ENCODE measurements around the gene FREY1. TPM values are rescaled to one million over a fixed set of nuclear protein-coding genes. Genes with fewer than 3 reads are reported as not detected.

Gene FREY1
- total and polyA plus RNA-seq, 2 of the 8 experiments (the other 6 are each of a cell fraction or from before 2014, with no cell fraction given) = 0.32 to 1.1 TPM

DNA sequence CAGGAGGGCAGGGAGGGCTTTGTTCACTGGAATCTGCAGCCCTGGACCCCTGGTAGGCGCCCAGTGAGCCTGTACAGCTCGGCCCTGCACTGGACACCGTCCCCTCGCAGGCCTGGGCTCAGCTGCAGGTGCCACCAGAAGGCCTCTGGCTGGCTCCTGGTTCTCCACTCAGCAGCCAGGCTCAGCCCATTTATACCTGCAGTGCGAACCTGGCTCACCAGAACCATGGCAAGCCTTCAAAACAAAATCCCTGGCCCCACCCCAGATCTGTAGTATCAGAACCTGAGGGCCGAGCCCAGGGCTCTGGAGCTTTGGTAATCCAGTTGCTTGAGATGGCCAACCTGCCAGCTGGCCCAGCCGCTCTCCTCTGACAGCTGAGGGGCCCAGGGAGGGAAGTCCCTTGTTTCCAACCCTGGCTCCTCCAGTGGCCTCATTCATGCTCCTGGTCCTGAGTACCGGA, 870 bp upstream of the FREY1 start:
- CTCF ChIA-PET (ENCODE audit: partially characterized antibody) = interaction anchor here (1.4 kb wide), 1 partner anchor 11 kb away, joined by 7 read pairs; no protein-coding TSS in a partner anchor
- no peak for TF ChIP-seq RBBP5 (IDR thresholded peaks at IDR 0.05; ENCODE audit: borderline replicate concordance, low read depth, low read length)
- TF ChIP-seq SRF (IDR thresholded peaks at IDR 0.05; ENCODE audit: low read depth, low read length) = no peak
- no peak for TF ChIP-seq CHD2 (IDR thresholded peaks at IDR 0.05; ENCODE audit: low read length)
- TF ChIP-seq BACH1 (IDR thresholded peaks at IDR 0.05; ENCODE audit: low read length) = no peak
- no peak for TF ChIP-seq RXRA (IDR thresholded peaks at IDR 0.05; ENCODE audit: insufficient read depth, low read depth, low read length)
- TF ChIP-seq FOSL1 (IDR thresholded peaks at IDR 0.05; ENCODE audit: insufficient read depth, low read depth, low read length) = no peak
- no peak for TF ChIP-seq SP4 (IDR thresholded peaks at IDR 0.05; ENCODE audit: low read length)
- TF ChIP-seq RNF2 (IDR thresholded peaks at IDR 0.05; ENCODE audit: borderline replicate concordance, low read depth, low read length, missing control alignments, poor library complexity, severe bottlenecking) = no peak
- TF ChIP-seq, protein P1, sequence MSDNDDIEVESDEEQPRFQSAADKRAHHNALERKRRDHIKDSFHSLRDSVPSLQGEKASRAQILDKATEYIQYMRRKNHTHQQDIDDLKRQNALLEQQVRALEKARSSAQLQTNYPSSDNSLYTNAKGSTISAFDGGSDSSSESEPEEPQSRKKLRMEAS (IDR thresholded peaks at IDR 0.05) = no peak
- no peak for TF ChIP-seq TEAD4 (IDR thresholded peaks at IDR 0.05; ENCODE audit: low read depth, low read length)
- TF ChIP-seq GTF2F1 (IDR thresholded peaks at IDR 0.05; ENCODE audit: borderline replicate concordance, low read depth, low read length) = no peak
- TF ChIP-seq JUND (IDR thresholded peaks at IDR 0.05; ENCODE audit: low read length) = no peak
- no peak for TF ChIP-seq YY1 (IDR thresholded peaks at IDR 0.05; ENCODE audit: low read depth, low read length)
- TF ChIP-seq PHF8 (conservative IDR thresholded peaks at IDR 0.05; ENCODE audit: low read depth, low read length) = no peak

More for the DNA sequence above, 870 bp upstream of the FREY1 start:
- Histone ChIP-seq H3K79me1 (ENCODE audit: low read depth, low read length) (no peaks in the 10 kb centered on the region), H4K91ac (replicated peaks; ENCODE audit: insufficient read length, low read length) (no peak overlapping the region), H2BK20ac (ENCODE audit: low read length) (no peak overlapping the region), H2AFZ (ENCODE audit: low read length) (no peak overlapping the region), H3K23ac (ENCODE audit: insufficient read length) (no peak overlapping the region), H4K8ac (ENCODE audit: extremely low read depth, insufficient read depth, low read length) (peak overlapping the region; percentile 25; the same call in 1 of the 2 replicates), H3K56ac (replicated peaks; ENCODE audit: insufficient read length, low read depth, low read length) (no peak overlapping the region), H2BK15ac (ENCODE audit: low read length) (no peak overlapping the region), H3K4me1 (replicated peaks in 1 of 4; ENCODE audit: control insufficient read depth in 3 of 4, insufficient read depth in 4 of 4, low read length in 3 of 4) (no peaks in the 10 kb centered on the region; a peak in 1 of 7 replicates), H3K18ac (ENCODE audit: extremely low read depth, low read length) (no peak overlapping the region), H3K4me3 (ENCODE audit: extremely low read depth in 1 of 4, insufficient read depth in 2 of 4, low read depth in 3 of 4, low read length in 4 of 4) (no peak overlapping the region), H2BK12ac (ENCODE audit: low read depth, low read length) (no peak overlapping the region), H4K5ac (ENCODE audit: insufficient read length, low read depth, low read length) (no peak overlapping the region), H3K27me3 (replicated peaks in 1 of 4; ENCODE audit: control insufficient read depth in 3 of 4, extremely low read depth in 1 of 4, insufficient read depth in 3 of 4, low read length in 3 of 4) (no peaks in the 10 kb centered on the region), H2AK5ac (ENCODE audit: low read depth, low read length) (no peak overlapping the region), H3K79me2 (ENCODE audit: control insufficient read depth in 1 of 2, insufficient read depth in 2 of 2, low read length in 2 of 2) (no peaks in the 10 kb centered on the region), H3K23me2 (ENCODE audit: low read depth, low read length) (0 out of 2 replicates have a peak, but pooled peaks cover 2% of the 10 kb centered on the region), H3K9me3 (ENCODE audit: insufficient read depth in 2 of 2, low read depth in 1 of 2, low read length in 1 of 2) (no peaks in the 10 kb centered on the region), H3K4me2 (ENCODE audit: insufficient read depth in 1 of 2, low read depth in 2 of 2, low read length in 2 of 2) (no peak overlapping the region), H3K27ac (ENCODE audit: low read depth, low read length) (no peak overlapping the region), H3K36me3 (ENCODE audit: control insufficient read depth in 2 of 4, insufficient read depth in 4 of 4, low read length in 3 of 4) (peaks cover 6 to 19% (median 14%) of the 10 kb centered on the region in 4 experiments; a peak in 6 of 8 replicates), H3K14ac (ENCODE audit: insufficient read length) (no peak overlapping the region), H4K20me1 (replicated peaks in 1 of 2; ENCODE audit: control insufficient read depth in 1 of 2, insufficient read depth in 2 of 2, low read length in 2 of 2) (peaks cover 0 to 17% of the 10 kb centered on the region in 2 experiments), H2BK5ac (ENCODE audit: low read depth, low read length) (no peak overlapping the region), H3K9ac (replicated peaks in 1 of 4; ENCODE audit: extremely low read depth in 1 of 4, low read depth in 3 of 4, low read length in 3 of 4) (no peak overlapping the region), H2BK120ac (replicated peaks; ENCODE audit: low read depth, low read length) (no peak overlapping the region), H3K4ac (replicated peaks; ENCODE audit: insufficient read length, low read depth, low read length) (no peak overlapping the region)
- no peak for FAIRE-seq
- 93% methylated on average over 8 of the region's 8 CpGs; no CpG with 5 or more reads in 1 of the 2 experiments for whole genome bisulfite sequencing, 2 experiments (ENCODE audit: extremely low coverage in 1 of 2, insufficient coverage in 1 of 2, insufficient read length in 1 of 2, insufficient replicate concordance in 2 of 2, low coverage in 1 of 2, low lambda C conversion rate in 2 of 2, missing lambda C conversion rate in 1 of 2)
- POLR2A ChIA-PET (ENCODE audit: partially characterized antibody) = interaction anchor here (0.8 to 6.2 kb wide), 6 partner anchors 9 to 39 kb away, joined by 3 to 36 read pairs (median 4); partner anchors contain the start of gene PEX16
- DNase-seq (ENCODE audit: low read depth in 1 of 2, low spot score in 2 of 2) = no peak
